DMS 273 treated with DMSO at 0.1 percent for 48 hours (cell line): ENCODE data around the gene CRTC1.
"Not testable (repeated sequence)": the region's sequence is repeated elsewhere in the genome, so short reads cannot be mapped to it uniquely, and the experiment has no call there.

Experiments
- DNase-seq: peaks from one replicate; lab custom pipeline; 2025; lab: John Stamatoyannopoulos, UW

The CRTC1 gene

GRCh38 chr19:18800636-18801035, 117.2 kb downstream of the CRTC1 start:
- DNase-seq, result no peak

GRCh38 chr19:18802354-18802753, 118.9 kb downstream of the CRTC1 start:
- no peak for DNase-seq

GRCh38 chr19:18803550-18804138, 120.2 kb downstream of the CRTC1 start:
- no peak for DNase-seq

GRCh38 chr19:18804139-18804601, 120.7 kb downstream of the CRTC1 start:
- no peak for DNase-seq

- DNase-seq, result no peak
These were observed 121.2 kb downstream of the CRTC1 start for GRCh38 chr19:18804643-18805042.

- DNase-seq, result no peak
These were observed 124.4 kb downstream of the CRTC1 start for GRCh38 chr19:18807861-18808331.

- no peak for DNase-seq
These were observed 125.8 kb downstream of the CRTC1 start for GRCh38 chr19:18809149-18809868.

GRCh38 chr19:18811638-18812037, 128.2 kb downstream of the CRTC1 start:
- not testable (repeated sequence) for DNase-seq

- DNase-seq, result no peak
These were observed 130.6 kb downstream of the CRTC1 start for GRCh38 chr19:18814063-18814462.

GRCh38 chr19:18815673-18816072, 132.2 kb downstream of the CRTC1 start:
- no peak for DNase-seq

- not testable (repeated sequence) for DNase-seq
These were observed 133.2 kb downstream of the CRTC1 start for GRCh38 chr19:18816645-18817044.

GRCh38 chr19:18817574-18817973, 134.1 kb downstream of the CRTC1 start:
- no peak for DNase-seq

GRCh38 chr19:18828786-18829185, 145.3 kb downstream of the CRTC1 start:
- DNase-seq, result no peak

GRCh38 chr19:18830488-18830887, 147.0 kb downstream of the CRTC1 start:
- DNase-seq, result no peak

GRCh38 chr19:18831524-18832305, 148.2 kb downstream of the CRTC1 start, which contains the start of gene UPF1:
UPF1 (plus strand) TSS chr19:18831959; CDS start chr19:18832210, 251 bp downstream.
- DNase-seq, result peak; percentile 77
